ENCODE measurements around the gene SCAI.

The SCAI gene

DNA sequence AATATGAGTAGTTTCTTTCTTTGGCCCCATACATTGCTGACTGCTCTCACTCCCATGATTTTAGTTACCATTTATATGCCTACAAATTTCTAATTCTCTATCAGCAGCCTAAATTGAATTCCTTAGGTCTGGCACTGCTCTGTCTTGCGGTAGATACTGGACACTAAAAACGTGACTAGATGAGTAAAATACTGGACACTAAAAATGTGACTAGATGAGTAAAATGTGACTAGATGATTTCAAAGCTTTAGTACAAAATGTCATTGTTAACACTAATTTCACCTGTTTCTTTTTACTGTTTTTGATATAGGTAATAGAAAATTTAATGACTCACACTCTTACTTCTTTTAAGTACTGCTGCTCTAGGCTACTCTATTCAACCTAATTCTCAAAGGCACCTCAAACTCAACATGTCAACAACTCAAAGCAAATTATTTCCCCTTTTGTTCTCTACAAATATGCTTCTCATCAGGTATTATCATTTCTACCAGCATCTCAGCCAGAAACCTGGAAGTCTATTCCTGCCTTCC, 171.0 kb downstream of the SCAI start:
- TF ChIP-seq FOXP2 (optimal IDR thresholded peaks at IDR 0.05; ENCODE audit: borderline replicate concordance, extremely low read depth, extremely low read length, insufficient read depth) (no peak), POLR2AphosphoS5 (IDR thresholded peaks at IDR 0.05; ENCODE audit: low read depth, low read length) (no peak), TAF1 (IDR thresholded peaks at IDR 0.05; ENCODE audit: borderline replicate concordance, insufficient read depth, low read length) (no peak), SIN3A (IDR thresholded peaks at IDR 0.05; ENCODE audit: borderline replicate concordance, insufficient read depth, low read length) (no peak)
- TF ChIP-seq, protein P1, sequence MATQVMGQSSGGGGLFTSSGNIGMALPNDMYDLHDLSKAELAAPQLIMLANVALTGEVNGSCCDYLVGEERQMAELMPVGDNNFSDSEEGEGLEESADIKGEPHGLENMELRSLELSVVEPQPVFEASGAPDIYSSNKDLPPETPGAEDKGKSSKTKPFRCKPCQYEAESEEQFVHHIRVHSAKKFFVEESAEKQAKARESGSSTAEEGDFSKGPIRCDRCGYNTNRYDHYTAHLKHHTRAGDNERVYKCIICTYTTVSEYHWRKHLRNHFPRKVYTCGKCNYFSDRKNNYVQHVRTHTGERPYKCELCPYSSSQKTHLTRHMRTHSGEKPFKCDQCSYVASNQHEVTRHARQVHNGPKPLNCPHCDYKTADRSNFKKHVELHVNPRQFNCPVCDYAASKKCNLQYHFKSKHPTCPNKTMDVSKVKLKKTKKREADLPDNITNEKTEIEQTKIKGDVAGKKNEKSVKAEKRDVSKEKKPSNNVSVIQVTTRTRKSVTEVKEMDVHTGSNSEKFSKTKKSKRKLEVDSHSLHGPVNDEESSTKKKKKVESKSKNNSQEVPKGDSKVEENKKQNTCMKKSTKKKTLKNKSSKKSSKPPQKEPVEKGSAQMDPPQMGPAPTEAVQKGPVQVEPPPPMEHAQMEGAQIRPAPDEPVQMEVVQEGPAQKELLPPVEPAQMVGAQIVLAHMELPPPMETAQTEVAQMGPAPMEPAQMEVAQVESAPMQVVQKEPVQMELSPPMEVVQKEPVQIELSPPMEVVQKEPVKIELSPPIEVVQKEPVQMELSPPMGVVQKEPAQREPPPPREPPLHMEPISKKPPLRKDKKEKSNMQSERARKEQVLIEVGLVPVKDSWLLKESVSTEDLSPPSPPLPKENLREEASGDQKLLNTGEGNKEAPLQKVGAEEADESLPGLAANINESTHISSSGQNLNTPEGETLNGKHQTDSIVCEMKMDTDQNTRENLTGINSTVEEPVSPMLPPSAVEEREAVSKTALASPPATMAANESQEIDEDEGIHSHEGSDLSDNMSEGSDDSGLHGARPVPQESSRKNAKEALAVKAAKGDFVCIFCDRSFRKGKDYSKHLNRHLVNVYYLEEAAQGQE (IDR thresholded peaks at IDR 0.05; ENCODE audit: insufficient read depth in 1 of 2, low read depth in 2 of 2, low read length in 2 of 2) = no peak

DNA sequence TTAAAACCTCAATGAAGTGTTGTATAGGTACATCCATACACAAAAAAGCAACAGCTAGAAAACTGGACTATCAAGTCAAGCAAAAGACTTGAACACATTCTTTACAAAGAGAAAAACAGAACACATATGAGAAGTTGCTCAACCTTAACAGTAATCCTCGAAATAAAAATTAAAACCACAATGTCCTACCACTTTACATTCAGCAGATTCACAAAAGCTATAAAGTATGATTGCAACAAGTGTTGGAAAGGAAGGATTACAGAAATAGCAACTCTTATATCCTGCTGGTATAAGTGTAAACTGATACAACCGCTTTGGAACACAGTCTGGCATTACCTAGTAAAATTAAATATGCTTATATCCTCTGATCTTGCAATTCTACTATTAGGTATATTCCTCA, 173.9 kb downstream of the SCAI start:
- no peak for TF ChIP-seq SIN3A (IDR thresholded peaks at IDR 0.05; ENCODE audit: borderline replicate concordance, insufficient read depth, low read length)

DNA sequence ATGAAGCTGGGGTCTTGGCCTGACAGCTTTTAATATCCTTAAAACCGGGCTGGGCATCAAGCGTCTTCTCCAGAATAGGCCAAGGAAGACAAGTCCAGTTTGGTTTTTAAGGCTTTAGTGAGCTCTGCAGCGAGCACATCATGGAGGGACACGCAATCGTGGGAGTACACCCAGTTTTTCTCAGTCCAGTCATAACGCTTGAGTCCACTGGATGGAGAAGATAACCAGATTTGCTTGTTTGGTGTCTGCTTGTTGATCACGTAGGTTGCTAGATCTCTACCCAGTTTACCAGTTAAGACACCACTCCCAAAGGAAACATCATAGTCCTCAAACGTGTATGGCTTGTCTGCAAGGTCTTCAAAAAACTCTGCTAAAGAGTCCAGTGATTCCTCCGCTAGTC, 175.1 kb downstream of the SCAI start:
- TF ChIP-seq, protein P1 (IDR thresholded peaks at IDR 0.05; ENCODE audit: insufficient read depth in 1 of 2, low read depth in 2 of 2, low read length in 2 of 2) = no peak
- no peak for TF ChIP-seq FOXP2 (optimal IDR thresholded peaks at IDR 0.05; ENCODE audit: borderline replicate concordance, extremely low read depth, extremely low read length, insufficient read depth)
- TF ChIP-seq POLR2AphosphoS5 (IDR thresholded peaks at IDR 0.05; ENCODE audit: low read depth, low read length) = no peak
- no peak for TF ChIP-seq TAF1 (IDR thresholded peaks at IDR 0.05; ENCODE audit: borderline replicate concordance, insufficient read depth, low read length)
- TF ChIP-seq SIN3A (IDR thresholded peaks at IDR 0.05; ENCODE audit: borderline replicate concordance, insufficient read depth, low read length) = no peak

DNA sequence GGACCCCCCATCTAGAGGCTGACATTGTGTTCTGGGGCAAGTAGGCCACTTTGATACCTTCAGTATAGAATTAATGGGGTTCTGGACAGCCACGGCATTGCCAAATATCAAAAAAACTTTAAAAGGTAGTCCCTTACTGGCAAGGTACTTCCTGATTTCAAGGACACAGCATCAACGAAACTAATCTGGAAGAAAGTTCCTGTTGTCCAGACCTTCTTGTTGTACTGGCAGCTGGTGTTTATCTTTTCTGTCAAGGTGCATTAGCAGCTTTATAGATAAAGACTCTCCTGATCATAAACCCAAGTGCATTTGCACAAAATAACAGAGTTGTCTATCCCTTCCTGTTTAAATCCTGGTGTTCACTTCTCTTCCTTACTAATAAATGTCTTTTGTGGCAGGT, 178.7 kb downstream of the SCAI start:
- no peak for TF ChIP-seq SIN3A (IDR thresholded peaks at IDR 0.05; ENCODE audit: borderline replicate concordance, insufficient read depth, low read length)
- TF ChIP-seq, protein P1 (IDR thresholded peaks at IDR 0.05; ENCODE audit: insufficient read depth in 1 of 2, low read depth in 2 of 2, low read length in 2 of 2) = no peak
- no peak for TF ChIP-seq POLR2AphosphoS5 (IDR thresholded peaks at IDR 0.05; ENCODE audit: low read depth, low read length)
- no peak for TF ChIP-seq TAF1 (IDR thresholded peaks at IDR 0.05; ENCODE audit: borderline replicate concordance, insufficient read depth, low read length)
- TF ChIP-seq FOXP2 (optimal IDR thresholded peaks at IDR 0.05; ENCODE audit: borderline replicate concordance, extremely low read depth, extremely low read length, insufficient read depth) = no peak

DNA sequence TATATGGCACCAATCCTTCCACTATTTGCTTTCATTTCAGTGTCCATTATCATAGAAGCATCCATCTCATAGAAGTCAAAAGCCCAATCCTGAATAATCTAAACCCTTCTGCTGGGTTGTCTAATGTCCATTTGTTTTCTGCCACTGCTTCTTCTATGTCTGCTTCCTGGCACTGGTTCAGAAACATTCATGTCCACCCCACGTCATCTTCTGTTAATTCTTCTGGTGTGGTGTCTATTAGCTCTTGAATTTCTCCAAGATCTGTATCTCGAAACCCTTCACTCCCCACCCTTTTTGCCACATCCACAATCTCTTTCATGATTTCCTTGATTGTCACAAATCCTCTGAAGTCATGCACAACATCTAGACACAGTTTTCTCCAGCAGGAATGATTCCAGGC, 179.3 kb downstream of the SCAI start:
- TF ChIP-seq, protein P1 (IDR thresholded peaks at IDR 0.05; ENCODE audit: insufficient read depth in 1 of 2, low read depth in 2 of 2, low read length in 2 of 2) = no peak
- TF ChIP-seq FOXP2 (optimal IDR thresholded peaks at IDR 0.05; ENCODE audit: borderline replicate concordance, extremely low read depth, extremely low read length, insufficient read depth) = no peak
- TF ChIP-seq SIN3A (IDR thresholded peaks at IDR 0.05; ENCODE audit: borderline replicate concordance, insufficient read depth, low read length) = no peak
- no peak for TF ChIP-seq TAF1 (IDR thresholded peaks at IDR 0.05; ENCODE audit: borderline replicate concordance, insufficient read depth, low read length)
- no peak for TF ChIP-seq POLR2AphosphoS5 (IDR thresholded peaks at IDR 0.05; ENCODE audit: low read depth, low read length)
